Measurements from ENCODE around the gene SPATA17.

GRCh38 chr1:217813031-217813430 lies 181.9 kb downstream of the SPATA17 start:
- no peak for TF ChIP-seq POLR2A (IDR thresholded peaks at IDR 0.05; ENCODE audit: low read depth, low read length)
- no peak for TF ChIP-seq POLR2AphosphoS5 (IDR thresholded peaks at IDR 0.05; ENCODE audit: low read depth, low read length)
- TF ChIP-seq TAF1 (IDR thresholded peaks at IDR 0.05; ENCODE audit: borderline replicate concordance, low read depth, low read length) = no peak

Measured in GM12892 (cell line).